GM18867 (cell line): ENCODE results near the gene HACD3.
"Not testable (repeated sequence)": the region's sequence is repeated elsewhere in the genome, so short reads cannot be mapped to it uniquely, and the experiment has no call there.

Source experiments
- ATAC-seq: cut with Tn5 transposase; IDR thresholded peaks from one replicate; pipeline ENCODE4 v1.9.1; 2021; ENCODE audit warnings: mild to moderate bottlenecking, moderate library complexity; ENCODE audit not compliant: unreplicated experiment

HACD3 gene

DNA sequence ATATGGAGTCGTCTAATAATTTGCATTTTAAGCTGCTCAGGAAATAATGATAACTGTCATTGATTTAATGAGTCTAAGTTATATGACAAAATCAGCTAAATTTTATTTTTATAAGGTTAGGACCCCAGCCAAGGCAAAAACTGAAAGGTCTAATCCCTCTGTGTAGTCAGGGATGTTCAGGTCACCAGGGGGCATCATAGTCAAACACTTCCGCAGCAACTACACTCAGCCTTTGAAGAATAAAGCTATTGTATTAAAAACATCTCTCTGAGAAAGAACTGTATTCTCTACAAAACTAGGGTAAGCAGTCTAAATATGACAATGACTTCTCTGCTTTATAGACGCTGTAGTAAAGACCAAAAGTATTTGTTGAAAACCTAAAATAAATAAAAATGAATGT is 65.7 kb downstream of the HACD3 start:
- ATAC-seq, result no peak

DNA sequence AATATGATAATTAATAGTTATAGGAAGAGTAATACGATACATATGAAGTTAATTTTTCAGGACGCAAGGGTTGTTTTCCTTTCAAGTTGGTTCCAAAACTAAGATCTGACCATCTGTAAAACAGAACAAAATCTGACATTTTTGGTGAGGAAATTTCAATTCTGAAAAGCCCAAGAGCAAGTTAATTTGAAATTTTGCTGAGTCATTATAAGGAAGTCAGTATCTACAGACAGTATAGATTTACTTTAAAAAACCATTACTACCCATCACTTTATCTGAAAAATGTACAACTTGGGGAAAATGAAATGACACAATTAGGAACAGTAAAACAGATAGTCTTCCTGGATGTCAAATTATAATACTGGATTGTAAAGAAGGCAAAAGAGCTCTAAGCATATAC is 68.2 kb downstream of the HACD3 start:
- no peak for ATAC-seq

DNA sequence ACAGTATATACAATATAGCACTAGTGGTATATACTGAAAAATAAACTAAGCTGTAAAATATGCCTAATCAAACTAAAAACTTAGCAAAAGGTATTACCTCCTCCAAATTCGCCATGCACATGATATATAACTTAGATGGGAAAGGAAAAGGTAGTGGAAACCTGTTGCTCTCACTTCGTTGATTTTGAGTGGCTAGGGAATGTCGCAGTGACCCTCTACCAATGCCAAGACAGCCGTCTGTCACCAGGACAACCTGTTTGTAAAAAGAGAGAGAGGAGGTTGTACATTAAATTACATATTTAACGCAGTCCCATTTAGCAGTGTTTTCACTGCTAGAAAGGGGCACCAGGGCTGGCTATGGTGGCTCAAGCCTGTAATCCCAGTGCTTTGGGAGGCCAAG is 69.4 kb downstream of the HACD3 start:
- ATAC-seq, result no peak

DNA sequence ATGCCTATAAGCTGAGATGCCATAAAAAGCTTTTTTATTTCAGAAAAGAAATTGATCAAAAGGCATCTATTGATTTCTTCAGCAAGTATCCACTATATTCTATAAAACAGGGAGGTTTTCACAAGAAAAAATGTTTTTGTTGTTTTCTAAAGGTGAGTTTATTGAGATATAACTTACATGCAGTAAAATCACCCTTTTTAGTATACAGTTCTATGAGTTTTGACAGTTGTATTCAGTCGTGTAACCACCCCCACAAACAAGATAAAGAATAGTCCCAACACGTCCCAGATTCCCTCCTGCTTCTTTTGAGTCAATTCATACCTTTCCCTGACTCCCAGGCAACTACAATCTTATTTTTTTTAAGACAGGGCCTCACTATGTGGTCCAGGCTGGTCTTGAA is 72.9 kb downstream of the HACD3 start:
- ATAC-seq, result no peak

DNA sequence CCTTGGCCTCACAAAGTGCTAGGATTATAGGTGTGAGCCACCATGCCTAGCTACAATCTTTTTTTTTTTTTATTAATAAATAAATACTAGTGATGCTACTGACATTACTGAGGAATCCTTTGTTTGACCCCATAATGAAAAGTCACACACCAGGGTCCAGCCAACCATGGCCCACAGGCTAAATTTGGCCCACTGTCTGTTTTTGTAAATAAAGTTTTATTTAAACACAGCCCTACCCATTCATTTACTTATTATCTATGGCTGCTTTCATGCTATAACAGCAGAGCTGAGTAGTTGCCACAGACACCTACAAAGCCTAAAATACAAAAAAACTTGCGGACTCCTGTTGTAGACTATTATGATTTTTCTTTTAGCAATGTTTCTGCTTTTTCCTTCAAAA is 73.3 kb downstream of the HACD3 start:
- no peak for ATAC-seq

DNA sequence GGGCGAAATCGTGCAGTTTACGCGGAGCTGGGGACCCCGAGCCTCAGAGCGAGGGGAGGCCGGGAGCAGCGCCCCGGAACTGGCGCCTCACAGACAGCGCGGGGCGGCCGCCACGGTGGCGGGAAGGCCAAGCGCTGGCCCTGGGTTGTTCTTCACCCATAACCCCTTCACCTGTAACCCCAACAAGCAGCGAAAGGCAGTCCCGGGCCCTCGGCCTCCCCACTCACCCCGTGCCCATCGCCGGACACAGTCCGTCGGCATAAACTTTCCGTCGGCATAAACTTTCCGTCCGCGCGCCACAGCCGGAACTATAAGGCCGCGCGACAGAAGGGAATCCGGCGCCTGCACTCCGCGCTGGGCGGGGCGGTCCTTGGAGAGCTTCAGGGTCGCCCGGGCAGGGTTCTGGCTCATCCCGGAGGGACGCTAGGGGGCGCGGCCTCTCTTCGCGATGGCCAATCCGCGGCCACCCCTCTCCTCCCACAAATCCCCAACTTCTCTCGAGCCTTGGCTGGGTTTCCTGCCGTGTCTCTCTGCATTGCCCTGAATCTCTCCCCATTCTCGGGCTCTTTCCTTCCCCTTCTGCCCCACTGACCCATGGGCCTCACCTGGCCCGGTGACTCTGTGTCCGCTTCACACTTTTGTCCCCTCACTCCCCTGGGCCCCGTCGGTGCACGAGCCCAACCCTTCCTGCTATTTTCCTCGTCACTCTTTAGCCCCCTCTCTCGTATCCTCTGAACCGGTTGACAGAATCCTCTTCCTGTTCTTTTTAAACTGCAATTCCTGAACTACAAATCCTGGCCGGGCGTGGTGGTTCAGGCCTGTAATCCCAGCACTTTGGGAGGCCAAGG is 80.8 kb downstream of the HACD3 start, which contains the start of gene INTS14:
Gene INTS14 (minus strand): TSS at position 261 of the 848 bp plus-strand sequence. CDS start 3,751 bp downstream, outside the sequence.
- ATAC-seq, result peak; percentile 97

DNA sequence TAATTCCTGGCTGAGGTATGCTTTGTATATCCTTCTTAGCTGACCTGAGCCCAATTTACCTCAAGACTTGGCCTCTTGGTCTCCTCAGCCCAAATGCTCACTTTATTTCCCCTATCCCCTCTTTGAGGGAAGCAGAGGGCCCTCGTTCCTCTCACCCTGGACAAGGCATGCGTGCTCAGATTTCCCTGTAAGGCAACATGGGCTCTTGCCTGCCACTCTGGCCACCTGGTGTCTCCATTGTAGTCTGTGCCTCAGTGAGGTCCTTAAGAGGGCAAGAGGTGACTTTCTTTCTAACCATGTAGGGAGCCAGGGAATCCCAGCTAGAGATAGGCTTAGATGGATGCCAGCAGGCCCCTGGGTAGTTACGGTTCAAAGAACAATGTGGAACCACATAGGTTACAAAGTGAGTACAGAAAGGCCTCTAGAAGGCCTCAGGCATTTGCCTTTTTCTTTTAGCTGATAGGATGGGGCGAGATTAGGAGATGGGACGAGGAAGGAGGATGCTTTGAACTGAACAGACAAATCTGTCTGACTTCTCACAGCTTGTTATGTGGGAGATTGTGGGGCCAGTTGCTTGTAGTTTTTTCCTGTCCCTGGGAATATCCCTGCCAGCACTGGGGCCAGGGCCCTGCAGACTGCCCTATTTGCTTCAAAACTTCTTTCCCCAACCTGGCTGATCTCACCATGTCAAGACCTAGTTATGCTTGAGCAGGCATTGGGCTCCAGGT is 81.8 kb downstream of the HACD3 start:
- ATAC-seq, result no peak

DNA sequence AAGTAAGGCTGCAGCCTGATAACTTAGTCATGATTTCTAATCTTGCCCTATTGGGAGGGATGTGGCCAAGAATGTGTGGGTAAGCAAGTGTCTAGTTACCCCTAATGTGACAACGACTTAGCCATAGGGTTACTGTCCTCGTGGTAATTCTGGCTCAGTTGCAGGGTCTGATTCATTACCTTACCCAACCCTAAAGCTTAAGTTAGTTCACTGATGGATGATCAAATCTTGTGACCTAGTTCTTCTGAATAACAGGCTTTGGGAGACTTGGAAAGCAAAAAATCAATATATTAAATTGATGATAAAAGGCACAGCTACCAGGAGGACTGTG is 82.3 kb downstream of the HACD3 start:
- no peak for ATAC-seq

DNA sequence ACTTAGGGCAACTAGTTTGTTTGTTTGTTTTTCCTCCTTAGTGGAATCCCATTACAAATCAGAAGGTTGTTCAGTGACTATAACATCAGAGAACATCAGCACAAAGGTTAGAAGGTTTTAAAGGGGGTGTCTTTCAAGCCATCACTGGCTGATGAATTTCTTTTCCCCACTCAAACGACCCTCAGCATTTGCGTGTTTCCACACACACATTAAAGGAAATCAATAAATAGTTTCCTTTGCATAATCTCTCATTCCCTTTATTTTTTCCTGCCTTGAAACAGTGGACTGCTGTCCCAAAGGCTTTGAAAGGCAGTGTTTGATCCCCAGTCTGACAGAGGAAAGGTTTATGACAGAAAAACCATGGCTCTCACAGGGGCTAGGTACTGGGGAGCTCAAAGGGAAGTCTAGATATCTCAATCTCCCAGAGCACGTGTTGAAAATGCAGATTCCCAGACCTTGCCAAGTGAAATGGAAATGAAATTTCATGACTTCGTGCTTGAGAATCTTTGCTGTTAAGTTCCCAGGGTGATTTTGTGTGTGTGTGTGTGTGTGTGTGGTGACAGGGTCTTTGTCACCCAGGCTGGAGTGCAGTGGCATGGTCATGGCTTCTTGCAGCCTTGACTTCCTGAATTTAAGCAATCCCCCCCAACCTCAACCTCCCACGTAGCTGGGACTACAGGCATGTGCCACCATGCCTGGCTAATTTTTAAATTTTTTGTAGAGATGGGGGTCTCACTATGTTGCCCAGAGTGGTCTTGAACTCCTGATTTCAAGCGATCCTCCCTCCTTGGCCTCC is 82.9 kb downstream of the HACD3 start:
- no peak for ATAC-seq

DNA sequence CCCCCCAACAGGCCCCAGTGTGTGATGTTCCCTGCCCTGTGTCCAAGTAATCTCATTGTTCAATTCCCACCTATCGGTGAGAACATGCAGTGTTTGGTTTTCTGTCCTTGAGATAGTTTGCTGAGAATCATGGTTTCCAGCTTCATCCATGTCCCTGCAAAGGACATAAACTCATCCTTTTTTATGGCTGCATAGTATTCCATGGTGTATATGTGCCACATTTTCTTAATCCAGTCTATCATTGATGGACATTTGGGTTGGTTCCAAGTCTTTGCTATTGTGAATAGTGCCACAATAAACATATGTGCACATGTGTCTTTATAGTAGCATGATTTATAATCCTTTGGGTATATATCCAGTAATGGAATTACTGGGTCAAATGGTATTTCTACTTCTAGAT is 85.6 kb downstream of the HACD3 start:
- not testable (repeated sequence) for ATAC-seq

DNA sequence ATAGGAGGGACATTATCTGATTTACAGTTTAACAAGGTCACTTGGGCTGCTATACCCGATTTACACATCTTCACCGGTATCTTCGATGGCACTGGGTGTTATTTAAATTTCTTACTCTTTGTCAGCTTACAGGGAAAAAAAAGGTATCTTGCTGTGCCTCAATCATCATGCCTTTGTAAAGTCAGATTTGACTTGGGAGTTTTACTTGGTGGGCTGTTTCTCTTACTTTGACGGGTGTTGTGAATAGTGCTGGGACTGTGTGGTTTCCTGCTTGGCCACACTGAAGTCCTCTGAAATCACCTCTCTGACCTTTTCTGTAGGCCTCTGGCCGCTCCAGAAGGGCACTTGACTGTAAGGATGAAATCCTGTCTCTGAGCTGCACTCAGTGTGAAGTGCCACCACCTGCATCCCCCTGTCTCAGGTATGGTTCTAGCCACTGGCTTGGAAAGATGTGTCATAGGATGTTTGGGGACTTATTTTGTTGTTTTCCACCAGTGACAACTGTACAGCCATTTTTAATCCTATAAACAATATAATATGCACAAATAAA is 88.4 kb downstream of the HACD3 start:
- no peak for ATAC-seq

DNA sequence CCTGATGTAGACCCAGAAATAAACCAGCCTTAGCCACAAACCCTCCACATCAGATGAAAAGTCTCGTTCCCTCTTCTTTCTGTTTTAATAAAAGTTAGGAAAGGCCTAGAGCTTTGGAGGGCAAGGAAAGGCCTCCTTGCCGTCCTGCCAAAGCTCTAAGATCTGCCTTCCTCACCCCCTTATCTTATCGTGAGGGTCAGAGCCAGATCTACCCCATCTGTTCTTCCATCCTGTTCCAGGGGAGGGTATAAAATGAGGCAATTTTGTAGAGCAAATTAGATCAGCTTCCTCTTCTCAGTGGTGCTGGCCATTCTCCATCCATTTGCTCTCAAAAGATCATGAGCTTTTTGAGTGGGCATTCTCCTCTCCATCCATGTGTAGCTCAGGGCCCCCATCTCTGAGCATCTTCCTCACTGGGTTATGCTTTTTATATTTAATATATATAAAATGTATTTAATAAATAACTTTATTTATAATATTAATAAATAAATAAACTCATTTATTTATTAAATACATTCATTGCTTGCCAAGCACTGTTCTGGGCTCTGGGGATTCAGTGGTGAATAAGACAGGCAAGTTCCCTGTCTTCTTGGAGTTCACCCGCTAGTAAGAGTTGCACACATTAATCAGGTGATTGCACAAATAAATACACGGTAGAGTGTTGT is 89.5 kb downstream of the HACD3 start:
- ATAC-seq, result no peak

DNA sequence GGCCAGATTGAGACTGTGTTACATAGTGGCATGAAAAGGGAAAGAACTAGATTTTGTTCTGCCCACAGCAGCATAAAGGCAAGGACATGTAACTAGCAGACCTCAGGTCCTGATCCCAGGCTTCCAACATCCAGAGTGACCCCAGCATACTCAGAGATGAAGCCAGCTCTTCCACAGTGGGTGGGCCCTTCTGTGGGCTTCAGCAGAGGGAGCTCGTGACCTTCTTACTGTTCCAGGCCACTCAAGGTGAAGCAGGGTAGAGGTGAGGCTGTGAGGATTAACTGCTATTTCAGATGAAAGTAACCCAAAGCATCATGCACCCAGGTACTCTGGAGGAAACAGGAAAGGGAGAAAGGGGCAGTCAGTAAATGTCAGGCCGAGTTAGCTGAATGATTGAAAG is 90.6 kb downstream of the HACD3 start:
- ATAC-seq, result no peak

DNA sequence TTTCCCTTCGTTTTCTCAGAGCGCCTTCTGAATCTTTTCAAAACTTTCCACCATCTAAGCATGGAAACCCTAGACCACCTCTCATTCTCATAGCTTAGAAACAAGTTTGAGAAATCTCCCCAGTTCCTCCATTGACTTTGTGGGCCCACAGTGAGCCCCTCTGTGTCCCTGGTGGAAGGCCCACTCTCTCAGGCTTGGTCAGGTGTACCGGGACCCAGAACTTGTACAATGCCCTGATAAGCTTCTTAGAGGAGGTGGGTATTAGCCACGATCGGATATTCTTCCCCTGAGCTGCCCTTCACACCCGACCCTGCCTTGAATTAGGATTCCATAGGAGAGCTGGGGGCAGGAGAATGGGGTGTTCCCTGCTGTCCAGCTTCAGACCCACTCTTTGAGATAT is 91.4 kb downstream of the HACD3 start, which contains the start of gene SLC24A1:
Gene SLC24A1 (plus strand): TSS at position 301 of the 400 bp plus-strand sequence. CDS start 2,143 bp downstream, outside the sequence.
- ATAC-seq, result no peak

DNA sequence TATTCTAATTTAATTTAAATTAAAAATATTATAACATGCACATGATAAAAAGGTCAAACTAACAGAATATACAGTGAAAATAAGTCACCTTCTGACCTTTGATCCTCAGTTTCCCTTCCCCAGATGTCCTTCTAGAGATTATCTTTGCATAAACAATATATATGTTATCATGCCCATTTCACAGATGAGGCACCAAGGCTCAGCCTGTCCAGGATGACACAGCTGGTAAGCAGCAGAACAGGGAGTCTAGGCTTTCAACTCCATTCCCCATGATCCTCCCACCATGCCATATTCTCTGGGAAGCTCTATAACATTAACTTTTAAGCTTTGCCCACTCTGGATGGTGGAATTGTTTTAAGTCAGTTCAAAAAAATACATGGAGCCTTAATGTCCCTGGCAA is 92.8 kb downstream of the HACD3 start:
- no peak for ATAC-seq

DNA sequence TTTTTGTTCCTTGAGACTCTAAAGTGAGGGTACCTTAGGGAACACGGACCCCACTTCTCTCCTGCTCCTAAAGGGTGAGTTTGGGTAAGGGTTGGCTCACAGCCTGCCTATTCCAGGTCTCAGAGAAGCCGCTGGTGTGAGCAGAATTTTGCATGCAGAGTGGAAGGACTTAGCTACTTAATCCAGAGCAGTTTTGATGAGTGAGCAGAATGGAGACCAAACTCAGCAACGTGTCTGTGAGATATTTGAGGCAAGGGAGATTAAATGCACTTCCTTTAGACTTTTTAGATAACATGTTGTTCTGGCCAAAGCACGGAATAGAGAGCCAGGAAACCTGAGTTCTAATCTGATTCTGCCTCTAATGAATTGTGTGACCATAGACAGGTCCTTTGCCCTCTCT is 96.6 kb downstream of the HACD3 start:
- ATAC-seq, result no peak
